ENCODE results near the gene LIG1.

- TF ChIP-seq PKNOX1 (IDR thresholded peaks at IDR 0.05) (no peak), FOXM1 (IDR thresholded peaks at IDR 0.05; ENCODE audit: borderline replicate concordance) (no peak), NFRKB (IDR thresholded peaks at IDR 0.05) (no peak), CTBP1 (IDR thresholded peaks at IDR 0.05; ENCODE audit: borderline replicate concordance) (no peak), ELF4 (IDR thresholded peaks at IDR 0.05) (no peak), FOXA1 (IDR thresholded peaks at IDR 0.05) (no peak), SUZ12 (IDR thresholded peaks at IDR 0.05) (no peak), LEF1 (IDR thresholded peaks at IDR 0.05; ENCODE audit: borderline replicate concordance) (no peak), ZNF384 (IDR thresholded peaks at IDR 0.05) (no peak), SP1 (IDR thresholded peaks at IDR 0.05) (no peak), ARNT (IDR thresholded peaks at IDR 0.05) (no peak), BHLHE40 (IDR thresholded peaks at IDR 0.05; ENCODE audit: borderline replicate concordance) (no peak)
These were observed 31.1 kb downstream of the LIG1 start for GRCh38 chr19:48139053-48139452.

All from HEK293T (cell line).